ENCODE results near the gene TRIM43B. TPM values are rescaled to one million over a fixed set of nuclear protein-coding genes. Genes with fewer than 3 reads are reported as not detected.
"Not testable (repeated sequence)": the region's sequence is repeated elsewhere in the genome, so short reads cannot be mapped to it uniquely, and the experiment has no call there.

Gene TRIM43B
- not detected in 2 replicates for total RNA-seq
- long read RNA-seq: 0 reads

- H3K4me3 Mint-ChIP-seq (ENCODE audit: unreplicated experiment); H3K27ac Mint-ChIP-seq (ENCODE audit: unreplicated experiment); H3K36me3 Mint-ChIP-seq (ENCODE audit: unreplicated experiment); H3K4me1 Mint-ChIP-seq (ENCODE audit: unreplicated experiment); DNase-seq (ENCODE audit: extremely low spot score, unreplicated experiment); H3K9me3 Mint-ChIP-seq (ENCODE audit: unreplicated experiment): not testable (repeated sequence)
- peaks cover 12% of the 10 kb centered on the region for H3K27me3 Mint-ChIP-seq (ENCODE audit: unreplicated experiment)
Measured at GRCh38 chr2:95484654-95485053, at the start of gene TRIM43B. TSS of gene TRIM43B (minus strand) at chr2:95484754. CDS start at chr2:95482714, 2,040 bp downstream.

GRCh38 chr2:95531254-95531771, 46.8 kb upstream of the TRIM43B start:
- no peak for TF ChIP-seq CTCF (IDR thresholded peaks at IDR 0.05)
- Mint-ChIP-seq H3K4me1 (ENCODE audit: unreplicated experiment) (no peaks in the 10 kb centered on the region), H3K36me3 (ENCODE audit: unreplicated experiment) (no peaks in the 10 kb centered on the region), H3K9me3 (ENCODE audit: unreplicated experiment) (no peaks in the 10 kb centered on the region), H3K27ac (ENCODE audit: unreplicated experiment) (no peak overlapping the region), H3K27me3 (ENCODE audit: unreplicated experiment) (peaks cover 18% of the 10 kb centered on the region), H3K4me3 (ENCODE audit: unreplicated experiment) (no peak overlapping the region)
- DNase-seq (ENCODE audit: extremely low spot score, unreplicated experiment): no peak

- no peak overlapping the region for H3K27ac Mint-ChIP-seq (ENCODE audit: unreplicated experiment)
- H3K4me1 Mint-ChIP-seq (ENCODE audit: unreplicated experiment): no peaks in the 10 kb centered on the region
- H3K9me3 Mint-ChIP-seq (ENCODE audit: unreplicated experiment): no peaks in the 10 kb centered on the region
- DNase-seq (ENCODE audit: extremely low spot score, unreplicated experiment): no peak
- H3K4me3 Mint-ChIP-seq (ENCODE audit: unreplicated experiment): no peak overlapping the region
- no peak for TF ChIP-seq CTCF (IDR thresholded peaks at IDR 0.05)
- no peaks in the 10 kb centered on the region for H3K36me3 Mint-ChIP-seq (ENCODE audit: unreplicated experiment)
- peaks cover 13% of the 10 kb centered on the region for H3K27me3 Mint-ChIP-seq (ENCODE audit: unreplicated experiment)
Measured at GRCh38 chr2:95530734-95531133, 46.2 kb upstream of the TRIM43B start.

- H3K27ac Mint-ChIP-seq (ENCODE audit: unreplicated experiment): no peak overlapping the region
Measured at GRCh38 chr2:95526360-95527341, 42.1 kb upstream of the TRIM43B start.

More at GRCh38 chr2:95526360-95527341, 42.1 kb upstream of the TRIM43B start:
- Mint-ChIP-seq H3K36me3 (ENCODE audit: unreplicated experiment) (no peaks in the 10 kb centered on the region), H3K27me3 (ENCODE audit: unreplicated experiment) (peaks cover 16% of the 10 kb centered on the region), H3K4me3 (ENCODE audit: unreplicated experiment) (no peak overlapping the region), H3K4me1 (ENCODE audit: unreplicated experiment) (no peaks in the 10 kb centered on the region), H3K9me3 (ENCODE audit: unreplicated experiment) (no peaks in the 10 kb centered on the region)
- DNase-seq (ENCODE audit: extremely low spot score, unreplicated experiment): no peak
- TF ChIP-seq CTCF (IDR thresholded peaks at IDR 0.05): no peak
